CD4-positive, alpha-beta T cell treated with Interferon gamma for 1 hour (primary cell): Measurements from ENCODE around the gene KHK.

Experiments
- DNase-seq: peaks from one replicate; pipeline ENCODE4 v3.0.0-alpha.2; 2020

Gene KHK

DNA sequence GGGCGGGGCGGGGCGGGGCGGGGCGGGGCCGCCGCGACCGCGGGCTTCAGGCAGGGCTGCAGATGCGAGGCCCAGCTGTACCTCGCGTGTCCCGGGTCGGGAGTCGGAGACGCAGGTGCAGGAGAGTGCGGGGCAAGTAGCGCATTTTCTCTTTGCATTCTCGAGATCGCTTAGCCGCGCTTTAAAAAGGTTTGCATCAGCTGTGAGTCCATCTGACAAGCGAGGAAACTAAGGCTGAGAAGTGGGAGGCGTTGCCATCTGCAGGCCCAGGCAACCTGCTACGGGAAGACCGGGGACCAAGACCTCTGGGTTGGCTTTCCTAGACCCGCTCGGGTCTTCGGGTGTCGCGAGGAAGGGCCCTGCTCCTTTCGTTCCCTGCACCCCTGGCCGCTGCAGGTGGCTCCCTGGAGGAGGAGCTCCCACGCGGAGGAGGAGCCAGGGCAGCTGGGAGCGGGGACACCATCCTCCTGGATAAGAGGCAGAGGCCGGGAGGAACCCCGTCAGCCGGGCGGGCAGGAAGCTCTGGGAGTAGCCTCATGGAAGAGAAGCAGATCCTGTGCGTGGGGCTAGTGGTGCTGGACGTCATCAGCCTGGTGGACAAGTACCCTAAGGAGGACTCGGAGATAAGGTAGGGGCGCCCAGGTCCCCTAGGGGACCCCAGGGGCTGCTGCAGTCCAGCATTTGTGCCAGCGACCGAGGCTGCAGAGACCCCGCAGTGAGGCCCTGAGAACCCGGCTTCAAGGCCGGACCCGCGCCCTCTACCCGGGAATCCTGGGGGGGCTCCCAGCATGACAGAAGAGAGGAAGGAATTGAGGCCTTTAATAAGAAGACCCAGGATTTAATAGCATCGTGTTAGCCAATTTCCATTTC lies at the start of gene KHK:
TSS of gene KHK (plus strand) at position 49 of the 870 bp plus-strand sequence. CDS start at position 537, 488 bp downstream.
- DNase-seq = no peak

DNA sequence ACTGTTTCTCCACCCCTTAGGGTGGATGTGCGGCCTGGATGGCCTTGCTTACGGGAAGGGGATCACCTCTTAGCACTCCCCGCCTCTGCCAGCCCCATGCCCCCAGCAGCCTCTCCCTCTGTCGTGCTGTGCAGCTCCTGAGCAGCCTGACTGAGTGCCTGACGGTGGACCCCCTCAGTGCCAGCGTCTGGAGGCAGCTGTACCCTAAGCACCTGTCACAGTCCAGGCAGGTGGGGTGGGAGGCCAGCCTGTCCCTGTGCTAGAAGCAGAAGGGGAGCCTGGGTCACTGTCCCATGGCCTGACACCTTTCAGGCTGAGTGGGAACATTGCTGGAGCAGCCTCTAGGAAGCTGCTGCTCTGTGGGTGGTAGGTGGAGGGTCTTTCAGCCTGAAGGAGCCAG lies 48.6 kb upstream of the KHK start:
- no peak for DNase-seq

DNA sequence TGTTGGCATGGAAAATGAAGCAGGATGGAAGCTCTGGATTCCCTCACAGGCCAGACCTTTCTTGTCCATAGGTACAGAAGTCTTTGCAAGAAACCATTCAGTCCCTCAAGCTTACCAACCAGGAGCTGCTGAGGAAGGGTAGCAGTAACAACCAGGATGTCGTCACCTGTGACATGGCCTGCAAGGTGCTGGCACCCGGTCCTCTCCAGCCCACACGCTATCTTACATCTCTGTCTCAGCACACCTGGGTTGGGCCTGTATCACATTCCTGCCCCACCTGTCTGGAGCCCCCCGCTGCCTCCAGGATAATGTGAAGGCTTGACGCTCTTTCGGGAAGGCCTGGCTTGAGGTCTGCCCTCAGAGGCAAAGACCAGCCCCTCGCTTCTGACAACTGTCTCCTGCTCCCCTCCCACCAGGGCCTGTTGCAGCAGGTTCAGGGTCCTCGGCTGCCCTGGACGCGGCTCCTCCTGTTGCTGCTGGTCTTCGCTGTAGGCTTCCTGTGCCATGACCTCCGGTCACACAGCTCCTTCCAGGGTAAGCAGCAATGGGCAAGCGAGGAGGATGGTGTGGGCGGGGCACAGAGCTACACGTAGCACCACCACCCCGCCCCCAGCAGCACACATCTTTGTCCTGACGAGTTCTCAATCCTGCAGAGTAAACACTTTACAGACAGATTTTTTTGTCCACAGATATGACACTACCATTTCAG lies 47.8 kb upstream of the KHK start:
- no peak for DNase-seq

DNA sequence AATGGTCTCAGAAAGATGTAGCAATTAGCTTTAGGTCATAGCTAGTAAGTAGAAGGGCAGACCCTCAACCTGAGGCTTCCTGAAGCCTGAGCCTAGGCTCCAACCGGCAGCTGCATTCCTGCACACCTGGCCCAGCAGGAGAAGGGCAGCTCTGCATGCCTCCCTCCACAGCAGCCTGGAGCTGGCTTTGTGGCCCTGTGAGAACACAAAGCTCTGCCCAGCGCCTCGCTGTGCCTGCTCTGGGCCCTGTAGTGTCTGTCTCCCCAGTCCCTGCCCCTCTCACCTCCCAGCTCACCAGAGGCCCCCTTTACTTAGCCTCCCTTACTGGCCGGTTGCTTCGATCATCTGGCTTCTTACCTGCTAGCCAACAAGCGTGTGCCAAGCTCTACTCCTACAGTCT lies 47.1 kb upstream of the KHK start:
- DNase-seq = no peak

DNA sequence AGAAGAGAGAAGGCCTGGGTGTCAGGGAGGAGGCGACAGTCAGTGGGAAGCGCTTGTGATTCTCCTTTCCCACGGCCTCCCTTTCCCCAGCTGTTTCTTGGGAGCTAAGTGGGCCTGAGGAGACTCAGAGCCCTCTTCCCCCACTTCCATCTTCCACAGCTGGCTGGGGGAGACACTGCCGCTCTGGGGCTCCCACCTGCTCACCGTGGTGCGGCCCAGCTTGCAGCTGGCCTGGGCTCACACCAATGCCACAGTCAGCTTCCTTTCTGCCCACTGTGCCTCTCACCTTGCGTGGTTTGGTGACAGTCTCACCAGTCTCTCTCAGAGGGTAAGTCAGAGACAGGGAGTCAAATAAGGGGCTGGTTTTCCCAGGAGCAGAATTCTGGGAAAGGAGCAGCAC lies 46.7 kb upstream of the KHK start:
- DNase-seq = no peak

DNA sequence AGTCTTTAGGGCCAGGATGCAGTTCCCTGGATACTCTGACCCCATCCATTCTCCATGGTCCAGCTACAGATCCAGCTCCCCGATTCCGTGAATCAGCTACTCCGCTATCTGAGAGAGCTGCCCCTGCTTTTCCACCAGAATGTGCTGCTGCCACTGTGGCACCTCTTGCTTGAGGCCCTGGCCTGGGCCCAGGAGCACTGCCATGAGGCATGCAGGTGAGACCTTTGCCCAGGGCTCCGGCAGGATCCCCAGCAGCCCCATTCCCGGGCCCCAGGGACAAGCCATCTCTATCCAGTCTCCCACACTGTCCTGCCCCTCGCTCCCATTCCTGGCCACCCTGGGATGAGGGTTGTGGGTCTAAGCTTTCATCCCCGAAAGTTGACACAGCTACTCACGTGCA lies 46.3 kb upstream of the KHK start:
- no peak for DNase-seq

DNA sequence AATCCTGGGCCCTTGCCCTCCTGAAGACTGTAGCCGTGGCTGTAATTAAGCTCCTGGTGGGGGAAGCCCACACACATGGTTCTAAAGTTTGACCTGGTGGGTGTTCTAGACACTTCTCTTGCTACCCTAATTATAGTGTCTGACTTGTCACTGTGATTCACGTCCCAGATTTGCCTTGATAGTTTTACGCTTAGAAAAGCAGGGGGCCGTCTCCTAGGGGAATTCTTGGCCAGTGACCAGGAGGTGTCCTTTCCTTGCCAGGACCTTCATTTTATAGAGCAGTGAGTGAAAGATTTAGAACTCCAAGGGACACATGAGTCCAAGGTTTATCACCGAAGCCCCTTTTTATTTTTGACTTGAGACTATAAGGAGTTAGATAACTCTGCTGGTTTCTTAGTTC lies 44.8 kb upstream of the KHK start:
- DNase-seq = no peak

DNA sequence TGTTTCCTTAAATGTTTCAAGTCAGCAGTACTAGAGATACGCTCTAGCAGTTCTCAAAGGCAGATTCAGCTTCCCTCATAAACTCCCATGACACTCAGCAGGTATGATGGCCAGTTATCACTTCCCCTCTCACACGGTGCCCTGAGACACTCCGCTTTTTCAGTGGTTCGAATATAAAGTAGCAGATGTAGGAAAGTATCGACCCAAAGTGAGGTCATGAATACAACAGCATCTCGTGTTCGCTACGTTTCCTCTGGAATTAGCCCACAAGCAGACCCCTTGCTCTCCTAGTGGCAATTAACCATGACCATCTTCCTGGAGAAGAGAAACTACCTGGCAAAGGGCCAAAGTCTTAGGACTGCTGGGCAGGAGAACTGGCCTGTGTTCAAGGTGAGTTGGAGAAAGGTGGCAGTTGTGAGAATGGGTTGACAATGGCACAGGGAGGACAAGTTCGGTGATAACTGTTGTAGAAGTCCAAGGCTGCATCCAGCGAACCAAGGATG lies 44.4 kb upstream of the KHK start:
- peak; percentile 33 for DNase-seq

DNA sequence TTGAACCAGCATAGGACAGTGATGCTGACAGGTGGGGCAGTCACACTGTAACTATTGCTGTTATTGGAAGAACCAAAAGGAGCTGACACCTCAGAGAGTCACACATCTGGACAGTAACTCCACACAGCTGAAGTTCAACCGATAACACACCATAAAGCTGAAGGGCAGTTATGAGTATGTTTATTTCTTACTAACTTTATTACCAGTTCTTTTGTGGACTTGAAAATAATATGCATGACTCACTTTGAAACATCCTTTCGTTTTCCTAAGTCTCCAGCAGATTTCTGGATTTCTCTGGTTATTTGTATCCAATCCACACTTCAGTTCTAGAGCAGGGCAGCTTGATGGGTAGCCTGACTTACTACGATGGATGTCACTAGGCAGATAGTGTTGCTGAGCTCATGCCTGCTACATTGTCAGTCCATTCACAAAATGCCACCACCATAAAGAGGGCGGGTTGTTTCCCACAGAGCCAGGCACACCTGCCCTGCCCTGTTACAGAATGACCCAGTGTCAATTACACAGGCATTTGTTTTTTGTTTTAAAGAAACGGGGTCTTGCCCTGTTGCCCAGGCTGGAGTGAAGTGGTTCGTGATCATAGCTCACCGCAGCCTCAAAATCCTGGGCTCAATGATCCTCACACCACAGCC lies 43.5 kb upstream of the KHK start:
- DNase-seq = no peak

DNA sequence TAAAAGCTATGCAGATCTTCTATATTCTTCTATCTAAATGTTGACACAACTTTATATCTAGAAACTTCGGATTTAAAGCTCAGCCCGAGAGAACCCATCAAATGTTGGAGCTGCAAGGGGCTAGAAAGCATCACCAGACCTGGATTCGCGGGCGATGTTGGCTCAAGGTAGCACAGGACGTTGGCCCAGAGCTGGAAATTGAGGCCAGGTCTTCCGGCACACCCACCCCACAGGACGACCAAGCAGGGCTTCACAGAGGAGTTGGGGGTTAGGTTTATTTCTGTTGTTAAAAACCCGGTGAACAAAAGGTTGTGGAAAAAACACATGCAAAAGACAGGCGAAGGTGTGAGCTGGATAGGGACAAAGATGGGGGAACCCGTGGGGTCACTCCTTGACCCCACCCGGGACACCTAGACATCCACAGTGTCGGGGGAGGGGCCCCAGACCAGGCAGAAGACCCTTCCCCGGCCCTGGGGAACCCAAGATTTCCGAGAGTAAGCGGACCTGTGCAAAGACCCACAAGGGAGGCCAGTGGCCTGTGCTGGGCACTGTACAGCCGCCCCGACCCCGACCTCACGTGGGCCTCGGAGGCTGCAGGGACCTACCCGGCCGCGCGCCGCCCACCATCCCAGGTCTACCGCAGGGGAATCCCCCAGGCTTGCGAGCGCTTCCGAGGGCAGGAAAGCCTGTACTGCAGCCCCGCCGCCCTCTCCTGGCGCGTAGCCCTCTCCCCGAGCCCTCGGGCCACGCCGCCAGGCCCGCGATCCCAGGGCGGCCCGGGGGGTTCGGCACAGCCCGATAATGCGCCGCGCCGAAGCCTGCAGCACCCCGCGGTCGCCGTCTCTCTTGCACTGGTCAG lies 36.9 kb upstream of the KHK start:
- DNase-seq = peak; percentile 61

DNA sequence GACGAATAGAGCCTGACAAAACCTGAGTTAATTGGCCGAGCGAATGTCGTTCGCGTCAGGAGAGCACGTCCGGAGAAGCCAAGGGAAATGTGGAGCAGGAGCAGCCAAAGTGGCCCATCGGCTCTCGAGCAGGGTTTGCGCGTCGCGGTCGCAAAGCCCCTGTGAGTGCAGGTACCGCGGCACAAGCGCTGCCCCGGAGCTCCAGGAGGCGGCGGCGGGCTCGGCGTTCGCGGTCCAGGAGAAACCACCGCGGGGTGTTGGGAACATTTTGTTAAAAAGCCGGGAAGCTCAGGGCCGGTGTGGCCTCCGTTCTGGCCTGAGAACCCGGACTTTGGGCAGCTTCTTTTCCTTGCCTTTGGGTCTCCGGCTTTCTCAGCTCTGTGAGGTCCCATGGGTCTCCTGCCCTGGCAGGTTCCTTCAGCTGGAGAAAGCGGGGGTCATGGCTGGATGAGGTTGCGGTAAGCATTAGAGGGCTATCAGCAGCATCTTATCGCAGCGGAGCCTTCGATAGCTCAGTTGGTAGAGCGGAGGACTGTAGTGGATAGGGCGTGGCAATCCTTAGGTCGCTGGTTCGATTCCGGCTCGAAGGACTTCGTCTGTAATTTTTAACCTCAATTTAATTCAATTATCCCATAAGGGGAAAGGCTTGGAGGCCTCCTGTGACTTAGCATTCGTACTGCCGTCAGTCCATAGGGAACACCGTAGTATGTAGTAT lies 36.1 kb upstream of the KHK start:
- DNase-seq = peak; percentile 92

DNA sequence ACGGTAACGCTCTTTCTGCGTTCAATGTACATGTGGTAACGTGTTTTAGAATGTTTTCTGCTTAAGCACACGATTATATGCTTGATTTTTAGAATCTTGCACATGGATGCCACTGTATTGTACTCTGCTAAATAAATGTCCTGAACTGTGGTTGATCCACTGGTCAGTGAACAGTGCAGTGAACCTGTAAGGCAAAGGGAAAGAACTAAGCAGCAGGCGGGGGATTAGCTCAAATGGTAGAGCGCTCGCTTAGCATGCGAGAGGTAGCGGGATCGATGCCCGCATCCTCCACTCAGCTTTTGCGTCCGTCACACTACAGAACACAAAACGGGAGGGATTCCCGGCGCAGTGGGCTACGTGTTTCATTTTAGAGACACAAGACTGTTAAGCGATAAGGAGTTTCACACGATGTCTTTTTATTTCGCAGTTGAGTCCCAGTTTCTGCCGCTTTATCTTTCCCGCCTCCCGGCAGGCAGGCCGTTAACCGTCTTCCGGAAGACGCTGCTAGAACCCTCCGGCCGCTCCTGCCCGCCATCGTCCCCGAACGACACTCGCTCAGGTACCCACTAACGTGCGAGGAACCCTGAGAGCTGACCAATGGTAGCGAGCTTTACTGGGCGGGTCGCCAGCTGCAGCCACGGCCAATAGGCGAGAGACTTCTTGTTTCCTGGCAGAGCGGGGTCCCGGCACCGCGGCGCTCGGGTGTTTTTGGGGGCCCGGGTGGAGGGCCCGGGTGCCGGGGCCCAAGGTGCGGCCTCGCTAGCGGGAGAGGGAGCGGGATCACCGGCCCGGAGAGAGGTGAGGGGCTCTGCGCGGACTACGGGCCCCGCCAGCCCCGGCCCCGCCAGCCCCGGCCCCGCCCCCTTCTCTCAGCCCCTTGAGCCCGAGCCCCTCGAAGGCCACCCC lies 35.3 kb upstream of the KHK start, which contains the start of gene AGBL5:
TSS of gene AGBL5 (plus strand) at position 673 of the 906 bp plus-strand sequence. CDS start 1,291 bp downstream, outside the sequence.
- DNase-seq = peak; percentile 97

DNA sequence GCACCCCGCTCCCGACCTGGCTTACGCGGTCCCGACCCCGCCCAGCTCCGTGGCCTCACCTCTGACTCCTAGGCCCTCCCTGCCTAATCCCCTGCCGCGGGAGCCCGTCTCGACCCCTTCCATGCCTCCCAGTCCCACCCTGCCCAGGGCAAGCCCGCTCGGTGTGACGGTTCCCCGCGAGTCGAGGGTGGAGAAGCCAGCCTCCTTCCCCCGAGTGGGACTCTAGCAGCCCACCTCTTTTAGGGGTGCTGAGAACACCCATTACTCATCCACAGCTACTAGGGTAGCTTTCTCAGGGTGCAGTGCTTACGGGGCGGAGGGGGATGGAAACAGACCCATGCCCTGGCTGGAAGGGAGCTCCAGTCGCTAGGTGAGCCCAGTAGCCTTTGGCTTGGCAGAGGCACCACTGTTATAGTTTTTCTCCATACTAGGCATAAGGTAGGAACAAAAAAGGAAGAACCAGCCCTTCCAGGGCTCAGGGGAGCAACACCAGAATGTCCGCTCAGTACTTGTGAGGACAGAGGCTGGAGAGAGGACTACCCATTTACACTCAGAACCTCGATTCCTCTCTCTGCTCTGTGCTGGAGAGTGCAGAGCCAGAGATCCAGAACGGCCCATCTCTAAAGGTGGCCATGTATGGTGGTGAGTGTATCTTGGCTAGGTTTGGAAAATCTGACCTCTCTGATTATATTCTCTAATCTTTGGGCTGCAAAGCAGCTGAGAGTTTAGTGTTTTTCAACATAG lies 34.5 kb upstream of the KHK start:
- no peak for DNase-seq

DNA sequence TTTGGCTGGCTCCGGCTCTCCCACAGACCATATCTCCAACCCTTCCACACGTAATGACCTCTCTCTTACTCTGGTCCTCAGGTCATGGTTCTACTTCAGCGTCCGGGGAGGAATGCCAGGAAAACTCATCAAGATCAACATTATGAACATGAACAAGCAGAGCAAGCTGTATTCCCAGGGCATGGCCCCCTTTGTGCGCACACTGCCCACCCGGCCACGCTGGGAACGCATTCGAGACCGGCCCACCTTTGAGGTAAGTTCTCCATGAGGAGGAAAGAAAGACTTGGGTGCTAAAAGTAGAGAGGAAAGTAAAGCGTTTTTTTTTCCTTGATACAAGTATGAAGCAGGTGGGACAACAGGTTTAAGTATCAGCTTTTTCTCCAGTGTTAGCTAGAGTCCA lies 33.3 kb upstream of the KHK start:
- DNase-seq = no peak

DNA sequence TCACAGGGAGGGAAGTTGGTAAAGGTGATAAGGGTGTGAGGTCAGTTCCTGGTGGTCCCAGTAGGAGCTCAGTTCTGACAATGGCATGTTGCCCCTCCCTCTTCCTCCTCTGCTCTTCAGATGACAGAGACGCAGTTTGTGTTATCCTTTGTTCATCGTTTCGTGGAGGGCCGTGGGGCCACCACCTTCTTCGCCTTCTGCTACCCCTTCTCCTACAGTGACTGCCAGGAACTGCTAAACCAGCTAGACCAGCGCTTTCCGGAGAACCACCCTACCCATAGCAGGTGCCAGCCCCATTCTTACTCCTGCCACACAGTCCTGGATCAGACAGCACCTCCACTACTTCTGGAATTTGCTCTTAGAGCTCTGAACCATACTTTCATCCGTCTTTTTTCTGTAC lies 32.8 kb upstream of the KHK start:
- no peak for DNase-seq

DNA sequence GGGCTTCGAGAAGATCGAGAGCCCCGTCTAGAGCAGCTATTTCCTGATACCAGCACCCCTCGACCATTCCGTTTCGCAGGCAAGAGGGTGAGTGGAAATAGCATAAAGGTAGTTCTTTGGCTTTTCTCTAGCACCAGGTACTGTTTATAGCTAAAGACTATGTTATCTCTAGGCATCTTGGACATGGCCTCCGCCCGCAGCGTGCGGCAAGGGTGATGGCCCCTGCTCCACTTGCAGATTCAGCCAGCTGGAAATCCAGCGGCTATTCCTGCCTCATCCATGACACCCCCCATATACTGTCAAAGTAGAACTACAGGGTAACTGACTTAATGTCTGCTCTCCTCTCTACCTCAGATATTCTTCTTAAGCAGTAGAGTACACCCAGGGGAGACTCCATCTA lies 31.9 kb upstream of the KHK start:
- DNase-seq = no peak

DNA sequence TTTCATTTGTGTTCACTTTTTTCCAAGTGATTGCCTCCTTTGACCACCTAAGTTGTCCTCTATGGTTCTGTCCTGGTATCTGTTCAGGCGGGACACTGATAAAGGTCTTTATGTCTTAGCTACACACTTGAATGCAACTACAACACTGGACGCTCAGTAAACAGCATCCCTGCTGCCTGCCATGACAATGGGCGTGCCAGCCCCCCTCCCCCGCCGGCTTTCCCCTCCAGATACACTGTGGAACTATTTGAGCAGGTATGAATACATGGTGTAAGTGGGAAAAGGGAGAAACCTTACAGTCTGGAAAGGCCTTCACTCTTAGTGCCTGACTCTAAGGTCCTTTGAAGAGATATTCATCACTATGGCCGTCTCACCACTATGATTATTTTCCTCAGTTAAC lies 29.4 kb upstream of the KHK start:
- DNase-seq = no peak

DNA sequence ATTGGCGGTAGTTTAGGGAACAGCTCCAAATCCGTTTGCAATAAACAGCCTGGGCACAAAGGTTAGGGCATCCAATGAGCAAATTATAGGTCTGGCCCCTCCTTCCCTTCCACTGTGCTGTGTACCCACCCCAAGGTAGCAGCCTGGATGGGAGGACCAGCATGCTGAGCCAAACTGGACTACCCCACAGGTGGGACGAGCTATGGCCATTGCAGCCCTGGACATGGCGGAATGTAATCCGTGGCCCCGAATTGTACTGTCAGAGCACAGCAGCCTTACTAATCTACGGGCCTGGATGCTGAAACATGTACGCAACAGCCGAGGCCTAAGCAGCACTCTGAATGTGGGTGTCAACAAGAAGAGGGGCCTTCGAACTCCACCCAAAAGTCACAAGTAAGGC lies 28.4 kb upstream of the KHK start:
- DNase-seq = no peak

DNA sequence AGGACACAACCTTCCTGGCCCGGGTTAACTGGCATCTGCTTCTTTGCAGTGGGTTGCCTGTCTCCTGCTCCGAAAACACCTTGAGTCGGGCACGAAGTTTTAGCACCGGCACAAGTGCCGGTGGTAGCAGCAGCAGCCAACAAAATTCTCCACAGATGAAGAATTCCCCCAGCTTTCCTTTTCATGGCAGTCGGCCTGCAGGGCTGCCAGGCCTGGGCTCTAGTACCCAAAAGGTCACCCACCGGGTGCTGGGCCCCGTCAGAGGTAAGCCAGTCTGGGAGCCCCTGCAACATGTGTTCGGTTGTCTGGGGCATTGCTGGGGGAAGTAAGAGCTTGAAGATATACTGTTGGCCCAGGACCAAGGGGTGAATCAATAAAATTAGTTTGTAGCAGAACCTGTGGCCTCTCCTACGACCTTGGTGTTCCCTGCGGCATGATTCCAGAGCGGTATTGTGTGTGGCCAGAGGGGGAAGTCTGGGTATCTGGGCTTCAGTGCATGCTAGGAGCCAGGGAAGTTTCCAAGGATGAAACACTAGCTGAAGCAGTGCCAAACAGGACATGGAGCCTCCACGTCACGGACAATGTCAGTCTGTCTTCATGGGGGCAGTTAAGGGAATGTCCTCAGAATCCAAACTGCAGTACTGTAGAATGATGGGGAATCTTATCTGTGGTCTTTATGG lies 27.3 kb upstream of the KHK start:
- no peak for DNase-seq
